Ovary (tissue), 3 donors: ENCODE measurements around the gene POLR2I.

ENCODE experiments used
- EP300 ChIP-seq: sonication (generic); formaldehyde crosslinking; IDR thresholded peaks from one replicate; pipeline ENCODE4 v1.6.1; 2017; ENCODE audit warnings: antibody characterized with exemption
- POLR2A ChIP-seq: fragments of 450-650 bp; IDR thresholded peaks from one replicate; pipeline ENCODE4 v1.6.1; 2017; ENCODE audit warnings: antibody characterized with exemption, mild to moderate bottlenecking, moderate library complexity
- TF ChIP-seq, protein P1 (sequence below), 3 donors: fragments of 450-650 bp in 2 of 3; fragments of 200-600 bp in 1 of 3; IDR thresholded peaks; one replicate each; pipeline versions ENCODE4 v1.5.1 to v1.8.0; 2016 to 2022; ENCODE audit warnings: antibody characterized with exemption in 3 of 3, mild to moderate bottlenecking in 1 of 3
- donor health status: DM: no; HTN: no; CAD: no.

DNA sequence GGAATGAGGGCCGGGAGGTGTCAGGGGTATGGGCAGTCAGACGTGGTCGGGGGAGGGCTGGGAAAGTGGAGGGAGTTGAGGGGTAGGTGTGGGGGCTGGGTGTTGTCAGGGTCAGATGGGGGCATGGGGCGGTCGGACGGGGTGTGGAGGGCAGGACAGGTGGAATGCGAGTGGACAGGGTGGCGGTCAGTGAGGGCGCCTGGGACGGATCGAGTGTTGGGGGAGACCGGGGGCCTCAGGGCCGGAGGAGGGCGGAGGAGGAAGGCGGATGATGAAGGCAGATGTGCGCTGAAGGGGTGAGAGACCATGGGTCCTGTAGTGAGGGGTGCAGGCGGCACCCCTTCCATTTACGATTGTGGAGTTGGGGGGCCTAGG is 6.3 kb upstream of the POLR2I start:
- TF ChIP-seq, protein P1, sequence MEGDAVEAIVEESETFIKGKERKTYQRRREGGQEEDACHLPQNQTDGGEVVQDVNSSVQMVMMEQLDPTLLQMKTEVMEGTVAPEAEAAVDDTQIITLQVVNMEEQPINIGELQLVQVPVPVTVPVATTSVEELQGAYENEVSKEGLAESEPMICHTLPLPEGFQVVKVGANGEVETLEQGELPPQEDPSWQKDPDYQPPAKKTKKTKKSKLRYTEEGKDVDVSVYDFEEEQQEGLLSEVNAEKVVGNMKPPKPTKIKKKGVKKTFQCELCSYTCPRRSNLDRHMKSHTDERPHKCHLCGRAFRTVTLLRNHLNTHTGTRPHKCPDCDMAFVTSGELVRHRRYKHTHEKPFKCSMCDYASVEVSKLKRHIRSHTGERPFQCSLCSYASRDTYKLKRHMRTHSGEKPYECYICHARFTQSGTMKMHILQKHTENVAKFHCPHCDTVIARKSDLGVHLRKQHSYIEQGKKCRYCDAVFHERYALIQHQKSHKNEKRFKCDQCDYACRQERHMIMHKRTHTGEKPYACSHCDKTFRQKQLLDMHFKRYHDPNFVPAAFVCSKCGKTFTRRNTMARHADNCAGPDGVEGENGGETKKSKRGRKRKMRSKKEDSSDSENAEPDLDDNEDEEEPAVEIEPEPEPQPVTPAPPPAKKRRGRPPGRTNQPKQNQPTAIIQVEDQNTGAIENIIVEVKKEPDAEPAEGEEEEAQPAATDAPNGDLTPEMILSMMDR (IDR thresholded peaks at IDR 0.05) = no peak
- TF ChIP-seq POLR2A (no peak), EP300 (no peak)
